ENCODE results near the gene EIF5A.

DNA sequence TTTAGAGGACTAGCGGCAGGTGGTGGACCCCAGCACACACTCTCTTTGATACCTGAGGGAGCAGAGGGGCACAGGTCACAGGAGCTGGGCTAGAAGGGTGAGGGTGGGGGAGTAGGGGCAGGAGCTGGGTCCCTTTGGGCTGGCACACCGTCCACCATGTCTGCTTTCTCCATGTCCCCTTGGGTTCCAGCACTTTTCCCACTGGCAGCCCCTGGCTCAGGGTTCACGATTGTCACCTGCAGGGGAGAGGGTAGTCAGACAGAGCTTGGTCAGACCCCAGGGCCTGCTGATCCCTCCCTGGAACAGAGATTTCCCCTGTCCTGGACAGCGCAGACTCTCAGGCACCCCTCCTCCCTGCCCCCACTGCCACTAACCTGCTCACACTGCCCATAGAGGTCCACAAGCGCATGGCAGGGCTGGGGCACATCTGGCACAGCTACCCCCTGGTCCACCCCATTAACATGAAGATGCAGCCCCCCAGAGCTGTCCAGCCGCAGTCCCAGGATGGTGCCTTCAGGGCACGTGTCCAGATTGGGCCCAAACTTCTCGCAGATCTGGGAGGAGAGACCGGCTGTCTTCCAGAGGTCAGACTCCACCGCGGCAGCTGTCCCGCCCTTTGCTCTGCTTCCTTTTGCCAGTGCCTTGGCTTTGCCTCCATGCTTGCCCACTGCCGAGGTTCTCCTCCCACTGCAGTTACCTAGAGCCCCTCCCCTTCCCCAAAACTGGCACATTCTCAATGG lies 10.9 kb downstream of the EIF5A start:
- no peak for TF ChIP-seq CTCF (conservative IDR thresholded peaks at IDR 0.05 in 1 of 2, IDR thresholded peaks at IDR 0.05 in 1 of 2; ENCODE audit: low read depth in 1 of 2, low read length in 2 of 2)
- no peak for TF ChIP-seq EZH2 (IDR thresholded peaks at IDR 0.05; ENCODE audit: low read length, missing control alignments)

All from fibroblast of lung (primary cell).